ENCODE measurements around the gene ALG6.

- TF ChIP-seq BACH2 (CRISPR knock-in tag; IDR thresholded peaks at IDR 0.05; ENCODE audit: borderline replicate concordance) (no peak), CSDC2 (CRISPR knock-in tag; IDR thresholded peaks at IDR 0.05) (no peak), ARNTL (CRISPR knock-in tag; IDR thresholded peaks at IDR 0.05; ENCODE audit: borderline replicate concordance, low read depth) (no peak), ISL1 (CRISPR knock-in tag; IDR thresholded peaks at IDR 0.05) (no peak), ZFP30 (CRISPR knock-in tag; IDR thresholded peaks at IDR 0.05) (no peak), PATZ1 (CRISPR knock-in tag; IDR thresholded peaks at IDR 0.05; ENCODE audit: borderline replicate concordance) (no peak), TSHZ2 (CRISPR knock-in tag; IDR thresholded peaks at IDR 0.05) (no peak), RARB (CRISPR knock-in tag; IDR thresholded peaks at IDR 0.05) (no peak), SNAI2 (CRISPR knock-in tag; IDR thresholded peaks at IDR 0.05) (no peak), ZNF8 (CRISPR knock-in tag; IDR thresholded peaks at IDR 0.05) (no peak), ZNF565 (CRISPR knock-in tag; conservative IDR thresholded peaks at IDR 0.05; ENCODE audit: low read depth) (no peak), ZFP3 (CRISPR knock-in tag; IDR thresholded peaks at IDR 0.05) (no peak), TOX (CRISPR knock-in tag; IDR thresholded peaks at IDR 0.05; ENCODE audit: borderline replicate concordance) (no peak)
Observed at GRCh38 chr1:63350320-63350719, 17.1 kb upstream of the ALG6 start.

Measured in SK-N-SH treated with all-trans-retinoic acid at 6 μM for 48 hours (cell line).